ENCODE data around the gene ADGRG6. TPM values are rescaled to one million over a fixed set of nuclear protein-coding genes. Genes with fewer than 3 reads are reported as not detected.

The ADGRG6 gene
- total RNA-seq, 1 donor from 2014 or later: 3.6 TPM

DNA sequence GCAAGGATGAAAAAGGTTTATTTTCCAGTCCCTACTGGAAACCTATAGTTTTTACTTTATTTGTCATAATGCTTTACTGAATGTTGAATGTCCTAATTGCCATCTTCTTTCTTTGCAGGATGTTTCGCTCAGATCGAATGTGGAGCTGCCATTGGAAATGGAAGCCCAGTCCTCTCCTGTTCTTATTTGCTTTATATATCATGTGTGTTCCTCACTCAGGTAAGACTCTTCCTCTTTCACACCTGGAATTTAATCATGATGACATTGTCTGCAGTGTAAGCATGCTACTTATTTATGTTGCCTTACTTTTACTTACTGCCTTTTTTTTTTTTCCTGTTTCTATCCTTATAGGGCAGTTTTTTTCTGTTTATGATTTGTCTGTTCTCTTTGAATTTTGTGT is 7.6 kb downstream of the ADGRG6 start:
- peaks cover 16% of the 10 kb centered on the region for H3K27me3 ChIP-seq (ENCODE audit: low read depth)
- no peaks in the 10 kb centered on the region for H3K9me3 ChIP-seq (replicated peaks)
- H3K36me3 ChIP-seq: no peaks in the 10 kb centered on the region
- DNase-seq: no peak
- no peak for TF ChIP-seq CTCF (IDR thresholded peaks at IDR 0.05; ENCODE audit: borderline replicate concordance)
- intact Hi-C loops (cut with micrococcal nuclease): no loop called here
- H3K4me3 ChIP-seq: no peak overlapping the region
- no peak overlapping the region for H3K27ac ChIP-seq (replicated peaks)
- no peaks in the 10 kb centered on the region for H3K4me1 ChIP-seq

DNA sequence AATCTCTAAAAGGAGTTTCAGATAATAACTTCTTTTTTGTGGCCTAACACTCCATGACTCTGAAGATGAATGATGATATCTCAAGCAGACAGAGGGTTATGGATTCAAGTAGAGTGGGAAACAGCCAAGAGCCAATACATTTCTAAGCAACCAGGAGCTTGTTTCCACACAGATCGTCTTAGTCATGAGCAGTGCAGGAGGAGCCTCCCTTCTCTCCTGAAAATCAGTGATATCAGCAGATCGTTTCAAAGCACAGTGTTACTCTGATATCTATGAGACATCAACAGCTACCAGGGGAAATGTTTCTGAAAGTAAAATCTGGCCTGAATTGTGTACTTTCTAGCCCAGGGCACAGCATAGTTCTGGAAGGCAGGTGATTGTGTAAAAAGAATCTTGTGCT is 11.5 kb downstream of the ADGRG6 start:
- no peaks in the 10 kb centered on the region for H3K36me3 ChIP-seq
- H3K27me3 ChIP-seq (ENCODE audit: low read depth): no peaks in the 10 kb centered on the region
- H3K4me1 ChIP-seq: no peaks in the 10 kb centered on the region
- H3K9me3 ChIP-seq (replicated peaks): no peaks in the 10 kb centered on the region
- no peak for DNase-seq
- intact Hi-C loops (cut with micrococcal nuclease): no loop called here
- TF ChIP-seq CTCF (IDR thresholded peaks at IDR 0.05; ENCODE audit: borderline replicate concordance): no peak
- no peak overlapping the region for H3K4me3 ChIP-seq
- no peak overlapping the region for H3K27ac ChIP-seq (replicated peaks)

DNA sequence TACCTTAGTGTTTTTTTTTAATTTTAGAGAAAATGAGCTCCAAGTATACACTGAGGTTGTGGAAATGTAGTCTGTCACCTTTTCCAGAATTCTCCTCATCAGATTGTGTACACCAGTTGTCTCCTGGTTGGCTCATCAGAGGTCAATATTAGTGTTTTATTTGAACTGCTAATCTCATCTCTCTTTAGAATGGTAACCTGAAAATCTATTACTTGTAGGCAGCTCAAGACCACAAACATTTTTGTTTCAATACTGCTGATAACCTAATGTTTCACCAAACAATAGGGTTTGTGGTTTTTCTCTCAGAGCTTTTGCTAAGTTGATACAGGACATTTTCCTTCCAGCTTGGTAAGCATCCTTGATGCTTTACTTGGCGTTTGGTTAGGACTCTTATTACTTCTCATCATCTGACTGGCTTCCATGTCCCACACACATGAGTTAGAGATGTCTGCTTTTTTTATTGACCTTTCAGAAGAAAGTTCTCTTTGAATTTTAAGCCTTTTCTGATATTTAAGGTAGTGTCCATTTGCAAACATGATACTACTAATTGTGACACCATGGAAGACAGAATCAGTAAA is 15.1 kb downstream of the ADGRG6 start:
- no peaks in the 10 kb centered on the region for H3K4me1 ChIP-seq
- no peak overlapping the region for H3K27ac ChIP-seq (replicated peaks)
- H3K27me3 ChIP-seq (ENCODE audit: low read depth): no peaks in the 10 kb centered on the region
- no peak for TF ChIP-seq CTCF (IDR thresholded peaks at IDR 0.05; ENCODE audit: borderline replicate concordance)
- no peak for DNase-seq
- intact Hi-C loops (cut with micrococcal nuclease): no loop called here
- H3K4me3 ChIP-seq: no peak overlapping the region
- no peaks in the 10 kb centered on the region for H3K9me3 ChIP-seq (replicated peaks)
- H3K36me3 ChIP-seq: no peaks in the 10 kb centered on the region

GRCh38 chr6:142318714-142319113 is 16.9 kb downstream of the ADGRG6 start:
- Histone ChIP-seq H3K4me1 (no peaks in the 10 kb centered on the region), H3K27me3 (ENCODE audit: low read depth) (no peaks in the 10 kb centered on the region), H3K4me3 (no peak overlapping the region), H3K9me3 (replicated peaks) (no peaks in the 10 kb centered on the region), H3K27ac (replicated peaks) (no peak overlapping the region), H3K36me3 (no peaks in the 10 kb centered on the region)
- TF ChIP-seq CTCF (IDR thresholded peaks at IDR 0.05; ENCODE audit: borderline replicate concordance): no peak
- DNase-seq: no peak
- intact Hi-C loops (cut with micrococcal nuclease): no loop called here

DNA sequence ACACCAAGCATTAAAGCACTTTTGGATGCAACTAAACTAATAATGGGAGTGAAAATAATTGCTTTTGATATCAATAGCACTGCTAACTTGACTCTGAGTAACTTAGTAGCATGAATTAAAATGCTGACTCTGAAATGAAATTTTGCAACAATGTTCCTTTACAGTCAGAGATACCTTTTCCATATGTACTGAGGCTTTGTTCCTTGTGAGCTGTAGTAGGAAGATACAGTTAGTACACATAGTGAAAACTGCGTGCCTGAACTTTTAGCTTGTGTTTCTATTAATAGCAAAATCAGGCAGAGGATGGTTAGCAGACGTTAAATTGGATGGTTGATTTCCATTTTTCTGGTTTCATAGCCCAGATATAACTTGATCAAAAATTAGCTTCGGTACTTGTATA is 18.6 kb downstream of the ADGRG6 start:
- no peak for DNase-seq
- Histone ChIP-seq H3K4me1 (no peaks in the 10 kb centered on the region), H3K27ac (replicated peaks) (no peak overlapping the region), H3K36me3 (no peaks in the 10 kb centered on the region), H3K9me3 (replicated peaks) (no peaks in the 10 kb centered on the region), H3K27me3 (ENCODE audit: low read depth) (no peaks in the 10 kb centered on the region), H3K4me3 (no peak overlapping the region)
- TF ChIP-seq CTCF (IDR thresholded peaks at IDR 0.05; ENCODE audit: borderline replicate concordance): no peak
- intact Hi-C loops (cut with micrococcal nuclease): no loop called here

Data from left ventricle myocardium inferior (tissue), 1 donor.